Glomerular visceral epithelial cell (primary cell): ENCODE results near the gene HBM.
A peak's percentile ranks its signal among the peaks of the same experiment; 100 is the strongest.
"Not testable (repeated sequence)": the region's sequence is repeated elsewhere in the genome, so short reads cannot be mapped to it uniquely, and the experiment has no call there.

Experiments used
- DNase-seq: peaks from one replicate; pipeline ENCODE4 v3.0.0-alpha.2; 2016; ENCODE audit errors: extremely low spot score

Gene HBM

GRCh38 chr16:146646-147045, 19.1 kb upstream of the HBM start:
- no peak for DNase-seq

GRCh38 chr16:149024-149660, 16.6 kb upstream of the HBM start:
- no peak for DNase-seq

GRCh38 chr16:152141-153128, 13.3 kb upstream of the HBM start, which contains the start of gene HBZ:
TSS of gene HBZ (plus strand) at chr16:152644. CDS start at chr16:152910, 266 bp downstream.
- no peak for DNase-seq

- DNase-seq, result not testable (repeated sequence)
These were observed 12.7 kb upstream of the HBM start for GRCh38 chr16:153129-153521.

DNA sequence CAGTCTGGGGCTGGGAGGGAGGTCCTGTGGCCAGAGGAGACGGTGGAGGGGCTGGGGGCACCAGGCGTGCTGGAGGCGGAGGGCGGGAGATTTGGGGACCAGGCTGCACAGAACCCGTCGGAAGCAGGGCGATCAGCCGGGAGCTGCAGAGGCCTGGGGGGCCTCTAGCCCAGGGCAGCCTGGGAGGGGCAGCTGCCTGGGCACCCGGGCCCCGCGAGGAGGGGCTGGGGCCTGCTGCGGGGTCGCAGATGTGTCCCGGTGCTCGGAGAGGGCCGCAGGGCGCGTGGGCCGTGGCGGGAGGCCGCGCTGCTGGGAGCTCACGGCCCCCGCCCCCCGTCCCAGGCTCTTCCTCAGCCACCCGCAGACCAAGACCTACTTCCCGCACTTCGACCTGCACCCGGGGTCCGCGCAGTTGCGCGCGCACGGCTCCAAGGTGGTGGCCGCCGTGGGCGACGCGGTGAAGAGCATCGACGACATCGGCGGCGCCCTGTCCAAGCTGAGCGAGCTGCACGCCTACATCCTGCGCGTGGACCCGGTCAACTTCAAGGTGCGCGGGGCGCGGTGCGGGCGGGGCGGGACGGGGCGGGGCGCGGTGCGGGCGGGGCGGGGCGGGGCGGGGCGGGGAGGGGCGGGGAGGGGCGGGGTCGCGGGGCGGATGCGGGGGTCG, 12.1 kb upstream of the HBM start:
- DNase-seq, result not testable (repeated sequence)

DNA sequence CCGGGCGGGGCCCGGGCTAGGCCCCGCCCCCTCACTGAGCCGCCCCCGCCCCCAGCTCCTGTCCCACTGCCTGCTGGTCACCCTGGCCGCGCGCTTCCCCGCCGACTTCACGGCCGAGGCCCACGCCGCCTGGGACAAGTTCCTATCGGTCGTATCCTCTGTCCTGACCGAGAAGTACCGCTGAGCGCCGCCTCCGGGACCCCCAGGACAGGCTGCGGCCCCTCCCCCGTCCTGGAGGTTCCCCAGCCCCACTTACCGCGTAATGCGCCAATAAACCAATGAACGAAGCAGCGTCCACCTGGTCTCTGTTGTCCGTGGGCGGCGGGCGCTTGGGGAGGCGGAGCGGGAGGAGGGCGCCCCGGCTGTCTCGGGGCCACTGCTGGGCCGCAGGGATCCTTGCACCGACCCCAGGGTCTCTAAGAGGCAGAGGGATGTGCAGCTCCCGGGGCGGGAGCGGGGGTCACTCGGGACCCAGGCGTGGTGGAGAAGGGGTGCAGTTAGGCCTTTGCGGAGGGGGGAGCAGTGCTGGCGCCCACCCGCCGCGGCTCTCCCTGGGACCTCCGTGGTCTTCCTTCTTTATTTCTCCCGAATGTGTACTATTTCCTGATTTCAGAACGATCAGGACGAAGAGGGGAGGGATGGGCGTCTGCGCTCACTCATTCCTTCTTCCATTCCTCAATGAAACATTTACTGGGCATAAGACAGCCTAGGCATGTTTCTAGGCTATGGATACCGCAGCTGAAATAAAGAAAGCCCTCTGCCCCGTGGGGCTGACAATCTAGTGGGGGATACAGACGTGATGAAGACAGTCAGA, 11.4 kb upstream of the HBM start:
- DNase-seq, result peak; percentile 28

DNA sequence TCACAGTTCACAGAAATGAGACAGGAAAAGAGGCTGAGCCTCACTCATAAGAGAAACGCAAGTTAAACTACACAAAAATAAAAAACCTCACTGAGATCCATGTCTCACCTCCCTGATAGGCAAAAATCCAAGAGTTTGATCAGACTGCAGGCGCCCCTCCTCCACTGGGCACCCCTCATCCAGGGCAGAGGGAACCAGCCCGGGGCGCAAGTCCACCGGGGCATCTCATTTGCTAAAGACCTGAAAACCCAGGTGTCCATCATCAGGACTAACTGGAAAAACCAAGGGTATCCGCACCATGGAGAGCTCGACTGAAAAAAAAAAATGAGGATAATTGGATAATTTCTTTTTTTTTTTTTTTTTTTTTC, 10.8 kb upstream of the HBM start:
- DNase-seq, result no peak

DNA sequence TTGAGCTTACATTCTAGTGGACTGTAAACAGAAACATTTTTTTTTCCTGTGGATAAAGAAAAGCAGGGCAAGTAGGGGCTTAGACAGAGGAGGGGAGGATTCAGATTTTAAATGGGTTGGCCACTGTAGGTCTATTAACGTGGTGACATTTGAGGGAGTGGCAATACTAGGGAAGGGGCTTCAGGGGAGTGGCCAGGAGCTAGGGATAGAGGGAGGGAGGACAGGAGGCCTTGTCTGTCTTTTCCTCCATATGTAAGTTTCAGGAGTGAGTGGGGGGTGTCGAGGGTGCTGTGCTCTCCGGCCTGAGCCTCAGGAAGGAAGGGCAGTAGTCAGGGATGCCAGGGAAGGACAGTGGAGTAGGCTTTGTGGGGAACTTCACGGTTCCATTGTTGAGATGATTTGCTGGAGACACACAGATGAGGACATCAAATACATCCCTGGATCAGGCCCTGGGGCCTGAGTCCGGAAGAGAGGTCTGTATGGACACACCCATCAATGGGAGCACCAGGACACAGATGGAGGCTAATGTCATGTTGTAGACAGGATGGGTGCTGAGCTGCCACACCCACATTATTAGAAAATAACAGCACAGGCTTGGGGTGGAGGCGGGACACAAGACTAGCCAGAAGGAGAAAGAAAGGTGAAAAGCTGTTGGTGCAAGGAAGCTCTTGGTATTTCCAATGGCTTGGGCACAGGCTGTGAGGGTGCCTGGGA, 6.5 kb upstream of the HBM start:
- no peak for DNase-seq

- not testable (repeated sequence) for DNase-seq
These were observed 5.5 kb upstream of the HBM start for GRCh38 chr16:160242-160641.

- DNase-seq, result no peak
These were observed 5.0 kb upstream of the HBM start for GRCh38 chr16:160691-161190.

GRCh38 chr16:162271-162991, 3.3 kb upstream of the HBM start:
- DNase-seq, result no peak

GRCh38 chr16:163139-163538, 2.6 kb upstream of the HBM start:
- DNase-seq, result not testable (repeated sequence)

- not testable (repeated sequence) for DNase-seq
These were observed 2.1 kb upstream of the HBM start for GRCh38 chr16:163696-164095.

DNA sequence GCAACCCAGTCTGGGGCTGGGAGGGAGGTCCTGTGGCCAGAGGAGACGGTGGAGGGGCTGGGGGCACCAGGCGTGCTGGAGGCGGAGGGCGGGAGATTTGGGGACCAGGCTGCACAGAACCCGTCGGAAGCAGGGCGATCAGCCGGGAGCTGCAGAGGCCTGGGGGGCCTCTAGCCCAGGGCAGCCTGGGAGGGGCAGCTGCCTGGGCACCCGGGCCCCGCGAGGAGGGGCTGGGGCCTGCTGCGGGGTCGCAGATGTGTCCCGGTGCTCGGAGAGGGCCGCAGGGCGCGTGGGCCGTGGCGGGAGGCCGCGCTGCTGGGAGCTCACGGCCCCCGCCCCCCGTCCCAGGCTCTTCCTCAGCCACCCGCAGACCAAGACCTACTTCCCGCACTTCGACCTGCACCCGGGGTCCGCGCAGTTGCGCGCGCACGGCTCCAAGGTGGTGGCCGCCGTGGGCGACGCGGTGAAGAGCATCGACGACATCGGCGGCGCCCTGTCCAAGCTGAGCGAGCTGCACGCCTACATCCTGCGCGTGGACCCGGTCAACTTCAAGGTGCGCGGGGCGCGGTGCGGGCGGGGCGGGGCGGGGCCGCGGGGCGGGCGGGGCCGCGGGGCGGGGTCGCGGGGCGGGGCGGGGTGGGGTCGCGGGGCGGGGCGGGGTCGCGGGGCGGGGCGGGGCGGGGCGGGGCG, 1.5 kb upstream of the HBM start:
- not testable (repeated sequence) for DNase-seq

GRCh38 chr16:164827-165538, 795 bp upstream of the HBM start:
- no peak for DNase-seq

GRCh38 chr16:166375-167121, 770 bp downstream of the HBM start:
- DNase-seq, result no peak

GRCh38 chr16:167122-167690, 1.4 kb downstream of the HBM start:
- no peak for DNase-seq

- DNase-seq, result no peak
These were observed 2.6 kb downstream of the HBM start for GRCh38 chr16:168424-168823.
